PC-3 (cell line): ENCODE data around the gene KNTC1. TPM values are rescaled to one million over a fixed set of nuclear protein-coding genes. Genes with fewer than 3 reads are reported as not detected.
A peak's percentile ranks its signal among the peaks of the same experiment; 100 is the strongest.

Source experiments
- ATAC-seq: fragments of 200-7000 bp; cut with Tn5 transposase; 2 replicates; pipeline ENCODE4 v1.9.1; 2020; ENCODE audit warnings: mild to moderate bottlenecking, moderate library complexity
- BruUV-seq: library from RNA; stranded (reverse); fragments of 400-500 nt; replicated peaks from 2 replicates; lab custom pipeline; 2021; lab: Mats Ljungman, UMichigan
- CTCF ChIA-PET: fragments of 300-600 bp; sonication (Branson Sonifier 250); formaldehyde crosslinking; loops from one replicate; lab custom pipeline; 2022; ENCODE audit warnings: antibody characterized with exemption; lab: Charles Lee
- POLR2A ChIA-PET: fragments of 300-600 bp; sonication (Branson Sonifier 250); formaldehyde crosslinking; loops from one replicate; lab custom pipeline; 2022; ENCODE audit warnings: antibody characterized with exemption; ENCODE audit not compliant: unreplicated experiment; lab: Charles Lee
- DNase-seq: peaks from one replicate; pipeline ENCODE4 v3.0.0-alpha.2; 2015
- H2AFZ ChIP-seq: fragments of 300-600 bp; sonication (generic); 2 replicates; pipeline ENCODE4 v1.6.0; 2016; ENCODE audit warnings: antibody characterized with exemption, low read length
- H3F3A ChIP-seq: fragments of 300-600 bp; sonication (generic); one replicate; pipeline ENCODE4 v1.6.0; 2017; ENCODE audit warnings: antibody characterized with exemption, low read length, control low read depth, mild to moderate bottlenecking; ENCODE audit not compliant: unreplicated experiment
- H3K27ac ChIP-seq: fragments of 300-600 bp; sonication (generic); 2 replicates; pipeline ENCODE4 v1.5.1; 2016; ENCODE audit warnings: mild to moderate bottlenecking, low read length
- H3K27me3 ChIP-seq: fragments of 300-600 bp; sonication (generic); 2 replicates; pipeline ENCODE4 v1.6.1; 2016; ENCODE audit warnings: low read length, mixed read lengths
- H3K36me3 ChIP-seq: fragments of 300-600 bp; sonication (generic); 2 replicates; pipeline ENCODE4 v1.6.1; 2016; ENCODE audit warnings: low read depth, mixed run types, low read length, mixed read lengths
- H3K4me1 ChIP-seq: fragments of 300-600 bp; sonication (generic); 2 replicates; pipeline ENCODE4 v1.5.1; 2016; ENCODE audit warnings: low read length; ENCODE audit not compliant: insufficient read depth
- H3K4me2 ChIP-seq: fragments of 300-600 bp; sonication (generic); 2 replicates; pipeline ENCODE4 v1.6.0; 2016; ENCODE audit warnings: low read length
- H3K4me3 ChIP-seq: fragments of 300-600 bp; sonication (generic); 2 replicates; pipeline ENCODE4 v1.5.1; 2016; ENCODE audit warnings: mild to moderate bottlenecking, low read length, mixed read lengths
- H3K79me2 ChIP-seq: fragments of 300-600 bp; sonication (generic); 2 replicates; pipeline ENCODE4 v1.6.1; 2017; ENCODE audit warnings: low read length, mixed read lengths
- H3K9ac ChIP-seq: fragments of 300-600 bp; sonication (generic); 2 replicates; pipeline ENCODE4 v1.6.0; 2016; ENCODE audit warnings: mild to moderate bottlenecking, low read length
- H3K9me2 ChIP-seq: fragments of 300-600 bp; sonication (generic); replicated peaks from 2 replicates; pipeline ENCODE4 v1.6.1; 2016; ENCODE audit warnings: mixed run types, low read length, mixed read lengths
- H3K9me3 ChIP-seq: fragments of 300-600 bp; sonication (generic); 2 replicates; pipeline ENCODE4 v1.6.1; 2016; ENCODE audit warnings: low read length, mixed read lengths
- H4K20me1 ChIP-seq: fragments of 300-600 bp; sonication (generic); 2 replicates; pipeline ENCODE4 v1.6.1; 2016; ENCODE audit warnings: low read length, mixed read lengths
- EZH2 ChIP-seq: fragments of 300-600 bp; sonication (generic); IDR thresholded peaks from one replicate; pipeline ENCODE4 v1.6.1; 2017; ENCODE audit warnings: antibody characterized with exemption, mild to moderate bottlenecking, low read length; ENCODE audit not compliant: unreplicated experiment
- EZH2phosphoT487 ChIP-seq: fragments of 300-600 bp; sonication (generic); IDR thresholded peaks from 2 replicates; pipeline ENCODE4 v1.6.1; 2018; ENCODE audit warnings: mild to moderate bottlenecking, antibody characterized with exemption, low read length, borderline replicate concordance
- intact Hi-C: fragments of 100-400 bp; cut with micrococcal nuclease; formaldehyde crosslinking; loops from 2 replicates; pipeline ENCODE4 v1.9.0; 2023
- total RNA-seq: library from RNA; depleted of rRNA; stranded (reverse); fragments of >200 nt; gene quantifications from 2 replicates; pipeline ENCODE4 v1.2.3, GENCODE V29; 2014
- TF ChIP-seq, protein P1 (sequence below): fragments of 300-600 bp; sonication (generic); conservative IDR thresholded peaks from 2 replicates; pipeline ENCODE4 v1.5.1; 2017; ENCODE audit warnings: antibody characterized with exemption, low read depth, mild to moderate bottlenecking, low read length

The KNTC1 gene
- total RNA-seq, 1 experiment from 2014 or later: 80.3 TPM

GRCh38 chr12:122635471-122635870 is 108.4 kb downstream of the KNTC1 start:
- Histone ChIP-seq H3K4me1 (no peaks in the 10 kb centered on the region), H3K4me2 (no peak overlapping the region), H3K27me3 (no peaks in the 10 kb centered on the region), H3K36me3 (0 out of 2 replicates have a peak, but pooled peaks cover 4% of the 10 kb centered on the region), H3F3A (no peaks in the 10 kb centered on the region), H3K9ac (no peak overlapping the region), H3K27ac (no peak overlapping the region), H3K79me2 (no peaks in the 10 kb centered on the region), H3K9me3 (no peaks in the 10 kb centered on the region), H3K4me3 (no peak overlapping the region), H2AFZ (no peak overlapping the region), H3K9me2 (no peaks in the 10 kb centered on the region), H4K20me1 (no peaks in the 10 kb centered on the region)
- ChIA-PET CTCF (interaction anchor here (0.6 kb wide), 1 partner anchor 128 kb away, joined by 3 read pairs; no protein-coding TSS in a partner anchor), POLR2A (interaction anchor here (0.8 kb wide), 1 partner anchor 41 kb away, joined by 3 read pairs; no protein-coding TSS in a partner anchor)
- TF ChIP-seq, protein P1, sequence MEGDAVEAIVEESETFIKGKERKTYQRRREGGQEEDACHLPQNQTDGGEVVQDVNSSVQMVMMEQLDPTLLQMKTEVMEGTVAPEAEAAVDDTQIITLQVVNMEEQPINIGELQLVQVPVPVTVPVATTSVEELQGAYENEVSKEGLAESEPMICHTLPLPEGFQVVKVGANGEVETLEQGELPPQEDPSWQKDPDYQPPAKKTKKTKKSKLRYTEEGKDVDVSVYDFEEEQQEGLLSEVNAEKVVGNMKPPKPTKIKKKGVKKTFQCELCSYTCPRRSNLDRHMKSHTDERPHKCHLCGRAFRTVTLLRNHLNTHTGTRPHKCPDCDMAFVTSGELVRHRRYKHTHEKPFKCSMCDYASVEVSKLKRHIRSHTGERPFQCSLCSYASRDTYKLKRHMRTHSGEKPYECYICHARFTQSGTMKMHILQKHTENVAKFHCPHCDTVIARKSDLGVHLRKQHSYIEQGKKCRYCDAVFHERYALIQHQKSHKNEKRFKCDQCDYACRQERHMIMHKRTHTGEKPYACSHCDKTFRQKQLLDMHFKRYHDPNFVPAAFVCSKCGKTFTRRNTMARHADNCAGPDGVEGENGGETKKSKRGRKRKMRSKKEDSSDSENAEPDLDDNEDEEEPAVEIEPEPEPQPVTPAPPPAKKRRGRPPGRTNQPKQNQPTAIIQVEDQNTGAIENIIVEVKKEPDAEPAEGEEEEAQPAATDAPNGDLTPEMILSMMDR: no peak
- no peak for TF ChIP-seq EZH2
- TF ChIP-seq EZH2phosphoT487: no peak
- intact Hi-C loops: loop anchor here (5.0 to 10.0 kb wide), 2 partner anchors 97 to 319 kb away; partner anchors contain the start of gene HCAR1
- no TSS peak for BruUV-seq
- DNase-seq (no peak), ATAC-seq (no peak)

DNA sequence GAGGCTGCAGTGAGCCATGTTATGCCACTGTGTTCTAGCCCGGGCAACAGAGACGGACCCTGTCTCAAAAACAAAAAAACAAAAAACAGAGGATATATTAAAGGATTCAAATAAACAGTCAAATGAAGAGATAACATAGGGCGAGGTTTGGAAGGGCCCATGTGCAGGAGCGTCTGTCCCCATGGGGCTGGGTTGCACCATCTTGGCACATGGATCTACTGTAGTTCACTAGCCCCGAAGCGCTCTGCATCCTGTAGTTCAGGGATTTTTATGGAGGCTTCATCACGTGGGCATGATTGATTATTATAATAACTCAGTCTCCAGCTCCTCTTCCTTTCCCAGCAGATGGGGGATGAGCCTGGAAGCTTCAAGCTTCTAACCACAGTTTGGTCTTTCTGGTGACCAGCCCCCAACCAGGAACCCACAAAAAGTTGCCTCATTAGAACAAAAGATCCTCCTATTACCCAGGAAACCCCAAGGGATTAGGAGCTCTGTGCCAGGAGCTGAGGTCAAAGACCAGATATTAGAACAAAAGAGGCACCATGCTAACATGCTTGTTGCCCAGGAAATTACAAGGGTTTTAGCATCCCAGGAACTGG is 116.3 kb downstream of the KNTC1 start:
- POLR2A ChIA-PET: no interaction called here
- ATAC-seq (no peak), DNase-seq (no peak)
- Histone ChIP-seq H3K79me2 (no peaks in the 10 kb centered on the region), H3K27ac (no peak overlapping the region), H2AFZ (no peak overlapping the region), H3K9me3 (no peaks in the 10 kb centered on the region), H3K4me3 (no peak overlapping the region), H3K36me3 (no peaks in the 10 kb centered on the region), H3K27me3 (no peaks in the 10 kb centered on the region), H3K9me2 (no peaks in the 10 kb centered on the region), H4K20me1 (no peaks in the 10 kb centered on the region), H3K4me2 (no peak overlapping the region), H3K9ac (no peak overlapping the region), H3F3A (peaks cover 3% of the 10 kb centered on the region), H3K4me1 (peaks cover 5% of the 10 kb centered on the region)
- intact Hi-C loops: no loop called here
- no peak for TF ChIP-seq EZH2phosphoT487
- TF ChIP-seq, protein P1: no peak
- no peak for TF ChIP-seq EZH2
- BruUV-seq: no TSS peak
- CTCF ChIA-PET: no interaction called here

GRCh38 chr12:122646517-122647217 is 119.6 kb downstream of the KNTC1 start:
- POLR2A ChIA-PET: no interaction called here

More at GRCh38 chr12:122646517-122647217, 119.6 kb downstream of the KNTC1 start:
- Histone ChIP-seq H3K4me2 (0 out of 2 replicates have a peak overlapping the region, but pooled peaks have one; percentile 0), H3K27me3 (no peaks in the 10 kb centered on the region), H3K36me3 (no peaks in the 10 kb centered on the region), H3K9ac (no peak overlapping the region), H2AFZ (peak overlapping the region; percentile 23), H3K27ac (0 out of 2 replicates have a peak overlapping the region, but pooled peaks have one; percentile 12), H3F3A (peaks cover 3% of the 10 kb centered on the region), H4K20me1 (no peaks in the 10 kb centered on the region), H3K4me1 (peaks cover 5% of the 10 kb centered on the region), H3K9me2 (no peaks in the 10 kb centered on the region), H3K9me3 (no peaks in the 10 kb centered on the region), H3K4me3 (no peak overlapping the region), H3K79me2 (no peaks in the 10 kb centered on the region)
- intact Hi-C loops: no loop called here
- peak; percentile 61 for ATAC-seq
- BruUV-seq: no TSS peak
- TF ChIP-seq EZH2: no peak
- TF ChIP-seq EZH2phosphoT487: no peak
- TF ChIP-seq, protein P1: no peak
- CTCF ChIA-PET: no interaction called here
- DNase-seq: peak; percentile 76
